Lung (tissue), 12 donors: ENCODE results near the gene OR10H4. TPM values are rescaled to one million over a fixed set of nuclear protein-coding genes. Genes with fewer than 3 reads are reported as not detected.
"Not testable (repeated sequence)": the region's sequence is repeated elsewhere in the genome, so short reads cannot be mapped to it uniquely, and the experiment has no call there.

Experiments used
- ATAC-seq: fragments of 200-7000 bp; cut with Tn5 transposase; one replicate; pipeline ENCODE4 v1.9.1; 2020; ENCODE audit warnings: moderate number of reproducible peaks; ENCODE audit not compliant: insufficient read depth, low FRiP score
- DNase-seq, 3 donors: peaks; one replicate each; pipeline ENCODE4 v3.0.0-alpha.2; 2013 to 2017
- H3K27ac ChIP-seq, 2 donors: one replicate each; pipeline ENCODE4 v1.5.1; 2013; ENCODE audit warnings: mild to moderate bottlenecking in 2 of 2, moderate library complexity in 2 of 2, control low read depth in 1 of 2, inconsistent platforms in 1 of 2, low read depth in 1 of 2, low read length in 1 of 2
- H3K27me3 ChIP-seq, 3 donors: one replicate each; pipeline ENCODE4 v1.5.1; 2013; ENCODE audit warnings: low read length in 2 of 3; ENCODE audit not compliant: control insufficient read depth in 3 of 3, insufficient read depth in 3 of 3
- H3K36me3 ChIP-seq, 4 donors: one replicate each; pipeline ENCODE4 v1.5.1; 2013; ENCODE audit warnings: low read length in 4 of 4, mild to moderate bottlenecking in 1 of 4, moderate library complexity in 1 of 4; ENCODE audit not compliant: control insufficient read depth in 4 of 4, insufficient read depth in 4 of 4
- H3K4me1 ChIP-seq, 5 donors: one replicate each; pipeline ENCODE4 v1.5.1; 2013; ENCODE audit warnings: low read length in 5 of 5, mild to moderate bottlenecking in 2 of 5, moderate library complexity in 1 of 5; ENCODE audit not compliant: control insufficient read depth in 5 of 5, insufficient read depth in 5 of 5
- H3K4me3 ChIP-seq: one replicate; pipeline ENCODE4 v1.5.1; 2013; ENCODE audit warnings: mild to moderate bottlenecking, control low read depth, moderate library complexity
- H3K9ac ChIP-seq, 2 donors: one replicate each; pipeline ENCODE4 v1.5.1; 2013; ENCODE audit warnings: low read length in 2 of 2, control low read depth in 1 of 2; ENCODE audit not compliant: insufficient read depth in 1 of 2
- H3K9me3 ChIP-seq, 4 donors: one replicate each; pipeline ENCODE4 v1.5.1; 2013; ENCODE audit warnings: low read length in 3 of 4, mild to moderate bottlenecking in 1 of 4, moderate library complexity in 1 of 4; ENCODE audit not compliant: control insufficient read depth in 4 of 4, insufficient read depth in 3 of 4
- CTCF ChIP-seq: IDR thresholded peaks from 2 replicates; pipeline ENCODE4 v1.5.1; 2012; ENCODE audit warnings: mild to moderate bottlenecking; ENCODE audit errors: control extremely low read depth, extremely low read depth
- WGBS, 2 donors: extraction: QIAGEN DNeasy Blood & Tissue Kit; methylation state at CpG; one replicate each; pipeline ENCODE4 v1.1.7; 2013; 5-methylcytosine and 5-hydroxymethylcytosine counted together
- polyA plus RNA-seq, 2 donors: library from polyadenylated mRNA; stranded (reverse); fragments of 200-250 nt; gene quantifications; one replicate each; pipeline ENCODE4 v1.2.1, GENCODE V29; 2013
- total RNA-seq, 2 donors: library from RNA; depleted of rRNA in 1 of 2; stranded (reverse); fragments of >200 nt in 1 of 2; gene quantifications; one replicate each; pipeline ENCODE4 v1.2.1, GENCODE V29; 2014 to 2021
- donor health status: control.
- donor health status: control.
- donor health status: Bipolar disorder and iron deficiency.
- donor health status: healthy.
- donor health status: DM: yes; HTN: yes; CAD: no.

Gene OR10H4
- total and polyA plus RNA-seq, 4 donors: not detected

GRCh38 chr19:15979293-15979692, 30.5 kb downstream of the OR10H4 start:
- TF ChIP-seq CTCF: no peak
- H3K9me3 ChIP-seq: peaks cover 0 to 13% (median 0%) of the 10 kb centered on the region in 4 donors
- no peaks in the 10 kb centered on the region for H3K36me3 ChIP-seq
- no peak for DNase-seq
- no peak overlapping the region for H3K9ac ChIP-seq
- H3K4me3 ChIP-seq: no peak overlapping the region
- no peaks in the 10 kb centered on the region for H3K4me1 ChIP-seq
- H3K27me3 ChIP-seq: peaks cover 0 to 8% (median 0%) of the 10 kb centered on the region in 3 donors
- no peak for ATAC-seq
- WGBS, 2 donors: 77 to 83% methylated on average over 4 of the region's 4 CpGs
- no peak overlapping the region for H3K27ac ChIP-seq

GRCh38 chr19:15985831-15986230, 37.0 kb downstream of the OR10H4 start:
- not testable (repeated sequence) for H3K36me3 ChIP-seq, H3K4me3 ChIP-seq, H3K9ac ChIP-seq, H3K4me1 ChIP-seq, H3K27ac ChIP-seq, H3K27me3 ChIP-seq, ATAC-seq, DNase-seq
- H3K9me3 ChIP-seq: peaks cover 0 to 15% (median 0%) of the 10 kb centered on the region in 4 donors
- 53 to 67% methylated on average over 6 of the region's 6 CpGs for WGBS, 2 donors

- Histone ChIP-seq H3K36me3 (no peaks in the 10 kb centered on the region), H3K9ac (no peak overlapping the region), H3K27me3 (peaks cover 0 to 3% (median 0%) of the 10 kb centered on the region in 3 donors), H3K27ac (no peak overlapping the region), H3K9me3 (peaks cover 0 to 11% (median 0%) of the 10 kb centered on the region in 4 donors), H3K4me1 (no peaks in the 10 kb centered on the region), H3K4me3 (no peak overlapping the region)
- DNase-seq (no peak), ATAC-seq (no peak)
- 57 to 66% methylated on average over 2 of the region's 2 CpGs for WGBS, 2 donors
- TF ChIP-seq CTCF: no peak
These were observed 37.9 kb downstream of the OR10H4 start for GRCh38 chr19:15986701-15987100.

GRCh38 chr19:15989889-15990288, 41.1 kb downstream of the OR10H4 start:
- no peak for DNase-seq
- Histone ChIP-seq H3K4me3 (no peak overlapping the region), H3K9ac (no peak overlapping the region), H3K27ac (no peak overlapping the region), H3K9me3 (peaks cover 0 to 10% (median 0%) of the 10 kb centered on the region in 4 donors), H3K4me1 (no peaks in the 10 kb centered on the region), H3K36me3 (no peaks in the 10 kb centered on the region), H3K27me3 (peaks cover 2 to 3% (median 3%) of the 10 kb centered on the region in 3 donors)
- TF ChIP-seq CTCF: no peak
- WGBS, 2 donors: 34 to 42% methylated on average over 3 of the region's 3 CpGs
- no peak for ATAC-seq
